K562 (cell line): ENCODE measurements around the gene ELOVL5. TPM values are rescaled to one million over a fixed set of nuclear protein-coding genes. Genes with fewer than 3 reads are reported as not detected.

Source experiments
- BCL6 ChIP-seq: fragments of 250-450 bp; sonication (Bioruptor Pico); IDR thresholded peaks from 2 replicates; pipeline ENCODE4 v1.4.0; 2020
- E2F1 ChIP-seq: sonication (generic); formaldehyde crosslinking; IDR thresholded peaks from 2 replicates; pipeline ENCODE4 v1.8.1; 2023; ENCODE audit warnings: mild to moderate bottlenecking, missing genetic modification reagents, moderate library complexity
- ETV5 ChIP-seq: sonication (generic); formaldehyde crosslinking; IDR thresholded peaks from 2 replicates; pipeline ENCODE4 v1.4.0; 2020; ENCODE audit warnings: low read depth, mild to moderate bottlenecking, missing genetic modification reagents
- FOXK1 ChIP-seq: sonication (generic); formaldehyde crosslinking; IDR thresholded peaks from 2 replicates; pipeline ENCODE4 v1.8.0; 2022; ENCODE audit warnings: missing genetic modification reagents, mild to moderate bottlenecking, borderline replicate concordance
- HDAC8 ChIP-seq: fragments of 450-650 bp; IDR thresholded peaks from 2 replicates; pipeline ENCODE4 v1.6.1; 2016; ENCODE audit warnings: mild to moderate bottlenecking, missing genetic modification characterization, moderate library complexity, missing compliant biosample characterization
- HLTF ChIP-seq: fragments of 450-650 bp; IDR thresholded peaks from 2 replicates; pipeline ENCODE4 v1.6.1; 2016
- HMGXB4 ChIP-seq: sonication (generic); formaldehyde crosslinking; IDR thresholded peaks from 2 replicates; pipeline ENCODE4 v1.8.1; 2023; ENCODE audit warnings: mild to moderate bottlenecking, missing genetic modification reagents
- MYBL2 ChIP-seq, 2 experiments: fragments of 450-650 bp in 1 of 2; sonication (generic) in 1 of 2; formaldehyde crosslinking in 1 of 2; IDR thresholded peaks; 2 replicates each; pipeline versions ENCODE4 v1.6.1 to v1.8.1; 2017 to 2022; ENCODE audit warnings: borderline replicate concordance in 1 of 2, inconsistent platforms in 1 of 2, low read depth in 1 of 2, mild to moderate bottlenecking in 1 of 2, missing genetic modification reagents in 1 of 2, moderate library complexity in 1 of 2
- NFRKB ChIP-seq: fragments of 450-650 bp; IDR thresholded peaks from 2 replicates; pipeline ENCODE4 v1.6.1; 2016; ENCODE audit warnings: low read depth
- NR2C2 ChIP-seq, 2 experiments: fragments of 200-800 bp in 1 of 2; sonication (Bioruptor generic) in 1 of 2; sonication (generic) in 1 of 2; formaldehyde crosslinking in 1 of 2; IDR thresholded peaks; 2 replicates each; pipeline versions ENCODE4 v1.6.1 to v1.8.0; 2016 to 2022; ENCODE audit warnings: mild to moderate bottlenecking in 1 of 2, missing compliant biosample characterization in 1 of 2, missing genetic modification characterization in 1 of 2, missing genetic modification reagents in 1 of 2
- PML ChIP-seq: IDR thresholded peaks from 2 replicates; pipeline ENCODE4 v1.6.1; 2012; ENCODE audit warnings: low read length, inconsistent platforms
- POLR2H ChIP-seq: IDR thresholded peaks from 2 replicates; pipeline ENCODE4 v1.6.1; 2016; ENCODE audit warnings: missing genetic modification characterization, low read depth, mild to moderate bottlenecking, control low read depth, missing compliant biosample characterization, moderate library complexity
- SIRT6 ChIP-seq: IDR thresholded peaks from one replicate; pipeline ENCODE4 v1.6.1; 2012; ENCODE audit warnings: low read depth, mild to moderate bottlenecking, control low read depth, inconsistent platforms, low read length, moderate library complexity
- SIX5 ChIP-seq, 2 experiments: IDR thresholded peaks; 2 replicates each; pipeline ENCODE4 v1.6.1; 2011; ENCODE audit warnings: low read length in 2 of 2, borderline replicate concordance in 1 of 2, low read depth in 1 of 2, mild to moderate bottlenecking in 1 of 2, moderate library complexity in 1 of 2; ENCODE audit not compliant: insufficient read depth in 1 of 2
- TCF7L2 ChIP-seq: fragments of 150-350 bp; IDR thresholded peaks from 2 replicates; pipeline ENCODE4 v1.6.1; 2016; ENCODE audit warnings: low read depth, mild to moderate bottlenecking, low read length, moderate library complexity
- TEAD1 ChIP-seq, 2 experiments: fragments of 450-650 bp in 1 of 2; sonication (generic) in 1 of 2; formaldehyde crosslinking; IDR thresholded peaks; 2 replicates each; pipeline versions ENCODE4 v1.4.0 to v1.8.0; 2020 to 2022; ENCODE audit warnings: mild to moderate bottlenecking in 2 of 2, missing genetic modification reagents in 1 of 2
- ZBTB8A ChIP-seq: fragments of 450-650 bp; IDR thresholded peaks from 2 replicates; pipeline ENCODE4 v1.6.1; 2018; ENCODE audit warnings: mild to moderate bottlenecking, moderate library complexity; ENCODE audit not compliant: partially characterized antibody
- ZNF41 ChIP-seq: fragments of 250-450 bp; sonication (Bioruptor Pico); conservative IDR thresholded peaks from 2 replicates; pipeline ENCODE4 v1.4.0; 2020; ENCODE audit warnings: mild to moderate bottlenecking
- ZNF668 ChIP-seq: fragments of 250-450 bp; sonication (Bioruptor Pico); IDR thresholded peaks from 2 replicates; pipeline ENCODE4 v1.8.0; 2022; ENCODE audit warnings: mild to moderate bottlenecking, inconsistent platforms
- ZNF780A ChIP-seq: fragments of 250-450 bp; sonication (Bioruptor Pico); IDR thresholded peaks from 2 replicates; pipeline ENCODE4 v1.5.0; 2021; ENCODE audit warnings: mild to moderate bottlenecking
- polyA plus RNA-seq, 8 experiments: library from polyadenylated mRNA; depleted of rRNA in 4 of 8; stranded (reverse) in 5 of 8; unstranded in 3 of 8; fragments of >200 nt; fragmentation: Nextera tagmentation in 2 of 8; fragmentation: Illumina TruSeq in 1 of 8; extraction: Ambion mirVana in 2 of 8; extraction: Trizol in 1 of 8; gene quantifications; 2 replicates each; pipeline versions ENCODE4 v1.2.1 to v1.2.3, GENCODE V29; 2011 to 2014; ENCODE audit warnings: inconsistent platforms in 1 of 8, missing spikeins in 1 of 8
- total RNA-seq, 7 experiments: library from RNA; depleted of rRNA in 6 of 7; stranded (reverse); fragments of >200 nt in 6 of 7; fragmentation: Illumina TruSeq in 2 of 7; extraction: Trizol in 2 of 7; gene quantifications; 2 replicates each; pipeline versions ENCODE4 v1.2.1 to v1.2.3, GENCODE V29; 2011 to 2021; ENCODE audit warnings: low replicate concordance in 1 of 7
- TF ChIP-seq, protein P1 (sequence below): fragments of 450-650 bp; IDR thresholded peaks from one replicate; pipeline ENCODE4 v1.6.1; 2018; ENCODE audit warnings: mild to moderate bottlenecking, moderate library complexity; ENCODE audit not compliant: partially characterized antibody
- TF ChIP-seq, protein P2 (sequence below): fragments of 250-450 bp; sonication (Bioruptor Pico); IDR thresholded peaks from 2 replicates; pipeline ENCODE4 v1.8.0; 2021; ENCODE audit warnings: mild to moderate bottlenecking, moderate library complexity

Gene ELOVL5
- total and polyA plus RNA-seq, 9 of the 15 experiments (the other 6 are each of a cell fraction or from before 2014, with no cell fraction given): 70.6 to 245 (median 132) TPM

GRCh38 chr6:53349209-53349693 lies 501 bp upstream of the ELOVL5 start (continued):
- TF ChIP-seq, protein P1, sequence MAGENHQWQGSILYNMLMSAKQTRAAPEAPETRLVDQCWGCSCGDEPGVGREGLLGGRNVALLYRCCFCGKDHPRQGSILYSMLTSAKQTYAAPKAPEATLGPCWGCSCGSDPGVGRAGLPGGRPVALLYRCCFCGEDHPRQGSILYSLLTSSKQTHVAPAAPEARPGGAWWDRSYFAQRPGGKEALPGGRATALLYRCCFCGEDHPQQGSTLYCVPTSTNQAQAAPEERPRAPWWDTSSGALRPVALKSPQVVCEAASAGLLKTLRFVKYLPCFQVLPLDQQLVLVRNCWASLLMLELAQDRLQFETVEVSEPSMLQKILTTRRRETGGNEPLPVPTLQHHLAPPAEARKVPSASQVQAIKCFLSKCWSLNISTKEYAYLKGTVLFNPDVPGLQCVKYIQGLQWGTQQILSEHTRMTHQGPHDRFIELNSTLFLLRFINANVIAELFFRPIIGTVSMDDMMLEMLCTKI: no peak
- TF ChIP-seq HLTF (no peak), NR2C2 (CRISPR knock-in tag; IDR thresholded peaks at IDR 0.05) (no peak), NR2C2 (tag; IDR thresholded peaks at IDR 0.05) (0 out of 2 replicates have a peak, but pooled peaks have one; percentile 6), NFRKB (peak; percentile 59; the same call in 1 of the 2 replicates), TCF7L2 (no peak), ZNF780A (CRISPR knock-in tag) (no peak), ZBTB8A (no peak), POLR2H (no peak; the same call in 1 of the 2 replicates), HMGXB4 (CRISPR knock-in tag) (no peak), E2F1 (no peak), ZNF668 (CRISPR knock-in tag) (no peak), MYBL2 (IDR thresholded peaks at IDR 0.05; ENCODE audit: low read depth) (no peak), MYBL2 (CRISPR knock-in tag; IDR thresholded peaks at IDR 0.05; ENCODE audit: borderline replicate concordance) (no peak), TEAD1 (CRISPR knock-in tag; IDR thresholded peaks at IDR 0.05) (no peak; a peak in 1 of 4 replicates), FOXK1 (CRISPR knock-in tag) (no peak), SIX5 (IDR thresholded peaks at IDR 0.05; ENCODE audit: borderline replicate concordance in 1 of 2, insufficient read depth in 1 of 2, low read depth in 1 of 2, low read length in 2 of 2) (no peak), ETV5 (CRISPR knock-in tag) (no peak; the same call in 1 of the 2 replicates), ZNF41 (CRISPR knock-in tag) (no peak), SIRT6 (no peak), PML (no peak; the same call in 1 of the 2 replicates), BCL6 (no peak), HDAC8 (no peak)
- TF ChIP-seq, protein P2, sequence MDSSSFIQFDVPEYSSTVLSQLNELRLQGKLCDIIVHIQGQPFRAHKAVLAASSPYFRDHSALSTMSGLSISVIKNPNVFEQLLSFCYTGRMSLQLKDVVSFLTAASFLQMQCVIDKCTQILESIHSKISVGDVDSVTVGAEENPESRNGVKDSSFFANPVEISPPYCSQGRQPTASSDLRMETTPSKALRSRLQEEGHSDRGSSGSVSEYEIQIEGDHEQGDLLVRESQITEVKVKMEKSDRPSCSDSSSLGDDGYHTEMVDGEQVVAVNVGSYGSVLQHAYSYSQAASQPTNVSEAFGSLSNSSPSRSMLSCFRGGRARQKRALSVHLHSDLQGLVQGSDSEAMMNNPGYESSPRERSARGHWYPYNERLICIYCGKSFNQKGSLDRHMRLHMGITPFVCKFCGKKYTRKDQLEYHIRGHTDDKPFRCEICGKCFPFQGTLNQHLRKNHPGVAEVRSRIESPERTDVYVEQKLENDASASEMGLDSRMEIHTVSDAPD: no peak
